Upper lobe of left lung (tissue), 6 donors: ENCODE data around the gene PRR29. TPM values are rescaled to one million over a fixed set of nuclear protein-coding genes. Genes with fewer than 3 reads are reported as not detected.

ENCODE experiments used
- ATAC-seq, 2 donors: fragments of 200-7000 bp; cut with Tn5 transposase; one replicate each; pipeline ENCODE4 v1.9.1; 2022; ENCODE audit warnings: mild to moderate bottlenecking in 2 of 2, moderate library complexity in 2 of 2; ENCODE audit not compliant: low FRiP score in 2 of 2
- DNase-seq, 2 donors: peaks; one replicate each; pipeline ENCODE4 v3.0.0-alpha.2; 2019 to 2020
- H3K27ac ChIP-seq, 4 donors: fragments of 200-600 bp; sonication (generic); one replicate each; pipeline ENCODE4 v1.5.1; 2016 to 2019
- H3K27me3 ChIP-seq, 4 donors: fragments of 200-600 bp; sonication (generic); one replicate each; pipeline ENCODE4 v1.5.1; 2017 to 2019
- H3K36me3 ChIP-seq, 4 donors: fragments of 200-600 bp; sonication (generic); one replicate each; pipeline ENCODE4 v1.5.1; 2016 to 2019
- H3K4me1 ChIP-seq, 4 donors: fragments of 200-600 bp; sonication (generic); one replicate each; pipeline ENCODE4 v1.5.1; 2018 to 2019
- H3K4me3 ChIP-seq, 4 donors: fragments of 200-600 bp; sonication (generic); one replicate each; pipeline ENCODE4 v1.5.1; 2017 to 2019; ENCODE audit warnings: mild to moderate bottlenecking in 2 of 4, moderate library complexity in 1 of 4
- H3K9me3 ChIP-seq, 4 donors: fragments of 200-600 bp; sonication (generic); one replicate each; pipeline ENCODE4 v1.5.1; 2018 to 2019
- EP300 ChIP-seq, 4 donors: sonication (generic); formaldehyde crosslinking; IDR thresholded peaks; one replicate each; pipeline ENCODE4 v1.5.1; 2017; ENCODE audit warnings: antibody characterized with exemption in 4 of 4, control low read depth in 2 of 4
- POLR2A ChIP-seq, 4 donors: fragments of 450-650 bp; IDR thresholded peaks; one replicate each; pipeline ENCODE4 v1.5.1; 2016 to 2017; ENCODE audit warnings: antibody characterized with exemption in 4 of 4, mild to moderate bottlenecking in 2 of 4
- POLR2AphosphoS5 ChIP-seq, 2 donors: sonication (generic); formaldehyde crosslinking; IDR thresholded peaks; one replicate each; pipeline ENCODE4 v1.5.1; 2017; ENCODE audit warnings: antibody characterized with exemption in 2 of 2
- WGBS, 2 donors: methylation state at CpG; one replicate each; pipeline ENCODE4 v1.1.5; 2017 to 2018; 5-methylcytosine and 5-hydroxymethylcytosine counted together
- total RNA-seq, 6 donors: library from RNA; depleted of rRNA in 4 of 6; stranded (reverse); fragments of >200 nt in 4 of 6; gene quantifications; one replicate each; pipeline versions ENCODE4 v1.1.0 to v1.2.1, GENCODE V29; 2016 to 2021
- TF ChIP-seq, protein P1 (sequence below), 6 experiments: fragments of 450-650 bp in 4 of 6; fragments of 200-600 bp in 2 of 6; sonication (generic) in 2 of 6; IDR thresholded peaks; one replicate each; pipeline ENCODE4 v1.5.1; 2016 to 2019; ENCODE audit warnings: antibody characterized with exemption in 6 of 6
- donor health status: DM: no; HTN: no; CAD: no; lungs with moderate emphysema.
- donor health status: DM: no; HTN: yes; CAD: no; lungs with severe emphysema.

Gene PRR29
- total RNA-seq, 6 donors from 2014 or later: 0.97 to 30.1 (median 12.1) TPM

DNA sequence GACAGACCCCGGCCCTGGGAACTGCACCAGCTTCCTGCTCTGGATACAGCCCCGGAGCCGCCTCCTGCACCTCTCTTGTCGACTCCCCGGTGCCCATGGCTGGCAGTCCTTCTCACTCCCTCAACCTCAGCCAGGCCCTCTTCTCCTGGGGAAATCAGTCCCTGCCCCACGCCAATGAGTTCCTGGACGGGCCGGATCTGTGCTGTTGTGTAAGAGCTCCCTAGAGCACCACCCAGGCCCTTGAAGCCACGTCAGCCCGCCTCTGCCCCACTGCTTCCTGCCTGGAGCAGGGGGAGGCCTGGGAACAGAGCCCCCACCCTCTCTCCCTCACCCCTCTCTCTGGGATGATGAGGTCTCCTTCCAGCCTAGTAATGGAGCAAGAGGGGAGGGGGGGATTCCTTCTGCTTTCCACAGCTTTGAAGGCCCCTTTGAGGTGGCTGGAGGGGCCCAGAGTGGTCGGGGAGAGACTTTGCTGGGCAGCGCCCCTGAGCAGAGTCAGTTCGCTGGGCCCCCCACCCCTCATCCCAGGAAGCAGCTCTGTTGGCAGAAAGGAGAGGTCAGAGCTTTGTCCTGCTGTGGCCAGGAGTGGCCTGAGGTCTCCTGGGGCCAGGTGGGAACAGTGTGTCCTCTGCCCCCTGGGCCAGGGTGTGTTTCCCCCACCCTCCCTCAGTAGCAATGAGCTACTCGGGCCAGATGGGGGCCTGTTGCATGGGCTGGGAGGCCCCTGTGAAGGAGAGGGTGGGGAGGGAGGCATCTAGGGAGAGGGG is 3.8 kb downstream of the PRR29 start:
- peaks cover 39 to 73% (median 51%) of the 10 kb centered on the region in 4 donors for H3K4me1 ChIP-seq
- TF ChIP-seq, protein P1, sequence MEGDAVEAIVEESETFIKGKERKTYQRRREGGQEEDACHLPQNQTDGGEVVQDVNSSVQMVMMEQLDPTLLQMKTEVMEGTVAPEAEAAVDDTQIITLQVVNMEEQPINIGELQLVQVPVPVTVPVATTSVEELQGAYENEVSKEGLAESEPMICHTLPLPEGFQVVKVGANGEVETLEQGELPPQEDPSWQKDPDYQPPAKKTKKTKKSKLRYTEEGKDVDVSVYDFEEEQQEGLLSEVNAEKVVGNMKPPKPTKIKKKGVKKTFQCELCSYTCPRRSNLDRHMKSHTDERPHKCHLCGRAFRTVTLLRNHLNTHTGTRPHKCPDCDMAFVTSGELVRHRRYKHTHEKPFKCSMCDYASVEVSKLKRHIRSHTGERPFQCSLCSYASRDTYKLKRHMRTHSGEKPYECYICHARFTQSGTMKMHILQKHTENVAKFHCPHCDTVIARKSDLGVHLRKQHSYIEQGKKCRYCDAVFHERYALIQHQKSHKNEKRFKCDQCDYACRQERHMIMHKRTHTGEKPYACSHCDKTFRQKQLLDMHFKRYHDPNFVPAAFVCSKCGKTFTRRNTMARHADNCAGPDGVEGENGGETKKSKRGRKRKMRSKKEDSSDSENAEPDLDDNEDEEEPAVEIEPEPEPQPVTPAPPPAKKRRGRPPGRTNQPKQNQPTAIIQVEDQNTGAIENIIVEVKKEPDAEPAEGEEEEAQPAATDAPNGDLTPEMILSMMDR (IDR thresholded peaks at IDR 0.05): peak in 1 of 6 experiments; percentile 10
- TF ChIP-seq POLR2AphosphoS5 (IDR thresholded peaks at IDR 0.05) (peak; percentile 36 to 62), POLR2A (IDR thresholded peaks at IDR 0.05) (no peak), EP300 (IDR thresholded peaks at IDR 0.05) (peak in 2 of 4 donors; percentile 3 to 18)
- H3K27ac ChIP-seq: peak overlapping the region; percentile 9 to 85 (median 81)
- WGBS, 2 donors: 53 to 80% methylated on average over 4 to 14 of the region's 14 CpGs
- H3K27me3 ChIP-seq: no peaks in the 10 kb centered on the region
- ATAC-seq (peak; percentile 23 to 50), DNase-seq (peak; percentile 43 to 84)
- peaks cover 0 to 31% (median 12%) of the 10 kb centered on the region in 4 donors for H3K36me3 ChIP-seq
- H3K9me3 ChIP-seq: no peaks in the 10 kb centered on the region
- H3K4me3 ChIP-seq: no peak overlapping the region

DNA sequence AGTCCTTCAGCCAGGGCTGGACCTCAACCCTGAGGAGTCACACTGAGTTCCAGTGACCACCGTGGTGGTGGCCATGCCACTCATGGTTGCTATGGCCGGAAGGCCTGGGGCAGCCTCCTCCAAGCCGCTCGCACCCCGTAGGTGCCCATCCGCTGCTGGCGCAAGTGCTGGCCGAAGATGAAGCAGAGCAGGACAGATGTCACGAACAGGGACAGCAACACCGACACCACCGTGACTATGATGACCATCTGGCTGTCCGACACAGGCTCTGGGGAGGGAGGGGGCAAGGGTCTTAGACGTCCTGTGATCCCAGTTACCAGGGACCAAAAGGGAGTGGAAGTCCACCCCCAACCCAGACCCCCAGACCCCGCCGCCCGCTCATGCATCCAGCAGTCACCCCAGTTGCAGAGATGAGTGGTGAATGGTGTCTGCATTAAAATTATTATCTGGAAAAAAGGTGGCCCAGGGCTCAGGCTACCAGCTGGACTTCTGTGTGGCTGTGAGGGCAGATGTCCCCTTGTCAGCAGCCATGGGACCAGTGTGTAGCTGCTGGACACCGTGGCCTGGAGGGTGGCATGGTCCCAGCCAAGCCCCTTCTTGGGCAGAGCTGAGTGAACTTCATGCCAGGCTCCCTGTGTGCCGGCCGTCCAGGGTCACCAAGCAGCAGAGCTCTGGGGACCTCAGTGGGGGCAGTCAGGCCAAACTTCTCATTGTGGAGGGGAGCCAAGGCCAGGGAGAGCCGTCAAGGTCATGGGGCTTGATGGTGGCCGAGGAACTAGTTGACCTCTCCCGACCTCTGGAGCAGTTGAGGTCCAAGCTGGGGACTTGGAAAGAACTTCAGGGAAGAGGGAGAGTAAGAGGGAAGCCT is 4.7 kb downstream of the PRR29 start:
- H3K4me1 ChIP-seq: peaks cover 41 to 73% (median 53%) of the 10 kb centered on the region in 4 donors
- DNase-seq: peak in 1 of 2 donors; percentile 56
- TF ChIP-seq POLR2AphosphoS5 (IDR thresholded peaks at IDR 0.05) (no peak), EP300 (IDR thresholded peaks at IDR 0.05) (no peak), POLR2A (IDR thresholded peaks at IDR 0.05) (no peak)
- TF ChIP-seq, protein P1 (IDR thresholded peaks at IDR 0.05): no peak
- 92 to 95% methylated on average over 13 to 22 of the region's 22 CpGs for whole genome bisulfite sequencing, 2 donors
- no peak overlapping the region for H3K4me3 ChIP-seq
- ATAC-seq: no peak
- H3K27ac ChIP-seq: peak overlapping the region; percentile 9 to 85 (median 81)
- H3K27me3 ChIP-seq: no peaks in the 10 kb centered on the region
- no peaks in the 10 kb centered on the region for H3K9me3 ChIP-seq
- peaks cover 0 to 31% (median 12%) of the 10 kb centered on the region in 4 donors for H3K36me3 ChIP-seq

- Histone ChIP-seq H3K4me1 (peaks cover 41 to 73% (median 53%) of the 10 kb centered on the region in 4 donors), H3K9me3 (no peaks in the 10 kb centered on the region), H3K27ac (peak overlapping the region in 2 of 4 donors; percentile 83 to 85), H3K27me3 (no peaks in the 10 kb centered on the region), H3K4me3 (no peak overlapping the region), H3K36me3 (peaks cover 0 to 31% (median 12%) of the 10 kb centered on the region in 4 donors)
- DNase-seq: peak in 1 of 2 donors; percentile 52
- no peak for ATAC-seq
- TF ChIP-seq, protein P1 (IDR thresholded peaks at IDR 0.05): no peak
- no peak for TF ChIP-seq POLR2AphosphoS5 (IDR thresholded peaks at IDR 0.05)
- no peak for TF ChIP-seq EP300 (IDR thresholded peaks at IDR 0.05)
- no peak for TF ChIP-seq POLR2A (IDR thresholded peaks at IDR 0.05)
- WGBS, 2 donors: 89 to 91% methylated on average over 12 to 13 of the region's 13 CpGs
Measured at GRCh38 chr17:64003526-64004121, 5.5 kb downstream of the PRR29 start.

- H3K4me1 ChIP-seq: peaks cover 44 to 73% (median 55%) of the 10 kb centered on the region in 4 donors
- TF ChIP-seq, protein P1 (IDR thresholded peaks at IDR 0.05): no peak
- TF ChIP-seq EP300 (IDR thresholded peaks at IDR 0.05): no peak
- no peak for TF ChIP-seq POLR2A (IDR thresholded peaks at IDR 0.05)
- no peak for TF ChIP-seq POLR2AphosphoS5 (IDR thresholded peaks at IDR 0.05)
Measured at GRCh38 chr17:64004218-64004770, 6.1 kb downstream of the PRR29 start.

More at GRCh38 chr17:64004218-64004770, 6.1 kb downstream of the PRR29 start:
- H3K27ac ChIP-seq: peak overlapping the region in 3 of 4 donors; percentile 70 to 86 (median 83)
- no peaks in the 10 kb centered on the region for H3K27me3 ChIP-seq
- H3K36me3 ChIP-seq: peaks cover 0 to 31% (median 12%) of the 10 kb centered on the region in 4 donors
- ATAC-seq: no peak
- H3K9me3 ChIP-seq: no peaks in the 10 kb centered on the region
- H3K4me3 ChIP-seq: peak overlapping the region in 1 of 4 donors; percentile 49
- DNase-seq: no peak
- 92 to 93% methylated on average over 7 of the region's 7 CpGs for WGBS, 2 donors
